ENCODE data around the gene DYNC1LI1.

DYNC1LI1 gene

DNA sequence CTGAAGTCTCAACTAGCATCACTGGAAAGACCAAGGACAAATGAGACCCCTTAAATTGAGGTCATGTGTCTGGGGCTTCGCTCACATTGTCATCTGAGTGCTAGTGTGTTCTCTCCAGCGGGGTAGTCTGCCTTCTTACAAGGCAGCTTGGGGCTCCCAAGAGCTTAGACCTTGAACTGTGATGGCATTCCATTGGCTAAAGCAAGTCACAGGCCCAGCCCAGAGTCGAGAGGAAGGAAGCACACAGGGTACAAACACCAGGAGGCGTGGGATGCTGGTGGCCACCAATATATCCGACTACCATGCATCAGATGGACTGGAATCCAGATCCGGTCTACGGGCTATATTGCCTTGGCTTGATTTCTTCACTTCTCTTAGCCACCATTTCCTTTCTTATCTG, 31.5 kb upstream of the DYNC1LI1 start:
- Histone ChIP-seq H3K27ac (ENCODE audit: low read depth, low read length) (no peak overlapping the region), H3K27me3 (ENCODE audit: control insufficient read depth in 5 of 5, insufficient read depth in 4 of 5, low read length in 5 of 5) (peaks cover 0 to 4% (median 0%) of the 10 kb centered on the region in 5 donors), H3K9me3 (ENCODE audit: control insufficient read depth in 5 of 5, low read length in 5 of 5) (no peaks in the 10 kb centered on the region), H3K9ac (ENCODE audit: low read length in 5 of 5) (no peak overlapping the region), H3K36me3 (ENCODE audit: control insufficient read depth in 5 of 5, insufficient read depth in 5 of 5, low read length in 5 of 5) (no peaks in the 10 kb centered on the region), H3K4me3 (ENCODE audit: low read depth in 1 of 5, low read length in 5 of 5) (no peak overlapping the region), H3K4me1 (ENCODE audit: control insufficient read depth in 5 of 5, insufficient read depth in 5 of 5, low read length in 5 of 5) (no peaks in the 10 kb centered on the region)

DNA sequence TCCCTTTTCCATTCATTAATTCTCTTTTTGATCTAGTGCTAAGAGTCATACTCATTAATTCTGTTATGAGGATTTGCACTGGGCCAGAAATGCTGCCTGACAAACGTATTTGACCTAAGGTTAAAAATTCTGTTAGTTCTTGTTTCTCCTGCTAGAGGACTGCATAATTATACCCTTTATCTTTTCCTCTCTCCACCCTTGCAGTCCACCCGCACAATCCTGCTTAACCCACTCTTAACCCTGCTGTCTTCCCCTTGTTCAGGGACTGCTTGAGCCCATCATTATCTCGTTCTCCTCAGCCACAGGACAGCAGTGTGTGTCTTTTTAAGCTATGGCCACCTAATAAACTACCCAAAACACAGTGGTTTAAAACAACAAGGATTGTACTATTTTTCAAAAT, 31.1 kb upstream of the DYNC1LI1 start:
- Histone ChIP-seq H3K4me1 (ENCODE audit: control insufficient read depth in 5 of 5, insufficient read depth in 5 of 5, low read length in 5 of 5) (no peaks in the 10 kb centered on the region), H3K36me3 (ENCODE audit: control insufficient read depth in 5 of 5, insufficient read depth in 5 of 5, low read length in 5 of 5) (no peaks in the 10 kb centered on the region), H3K9ac (ENCODE audit: low read length in 5 of 5) (no peak overlapping the region), H3K27ac (ENCODE audit: low read depth, low read length) (no peak overlapping the region), H3K4me3 (ENCODE audit: low read depth in 1 of 5, low read length in 5 of 5) (no peak overlapping the region), H3K27me3 (ENCODE audit: control insufficient read depth in 5 of 5, insufficient read depth in 4 of 5, low read length in 5 of 5) (peaks cover 0 to 4% (median 0%) of the 10 kb centered on the region in 5 donors), H3K9me3 (ENCODE audit: control insufficient read depth in 5 of 5, low read length in 5 of 5) (no peaks in the 10 kb centered on the region)

- Histone ChIP-seq H3K4me1 (ENCODE audit: control insufficient read depth in 5 of 5, insufficient read depth in 5 of 5, low read length in 5 of 5) (no peaks in the 10 kb centered on the region), H3K9ac (ENCODE audit: low read length in 5 of 5) (no peak overlapping the region), H3K36me3 (ENCODE audit: control insufficient read depth in 5 of 5, insufficient read depth in 5 of 5, low read length in 5 of 5) (no peaks in the 10 kb centered on the region), H3K4me3 (ENCODE audit: low read depth in 1 of 5, low read length in 5 of 5) (no peak overlapping the region), H3K27ac (ENCODE audit: low read depth, low read length) (no peak overlapping the region), H3K9me3 (ENCODE audit: control insufficient read depth in 5 of 5, low read length in 5 of 5) (no peaks in the 10 kb centered on the region), H3K27me3 (ENCODE audit: control insufficient read depth in 5 of 5, insufficient read depth in 4 of 5, low read length in 5 of 5) (peaks cover 0 to 4% (median 2%) of the 10 kb centered on the region in 5 donors)
Measured at GRCh38 chr3:32597656-32598055, 27.0 kb upstream of the DYNC1LI1 start.

- Histone ChIP-seq H3K27me3 (ENCODE audit: control insufficient read depth in 5 of 5, insufficient read depth in 4 of 5, low read length in 5 of 5) (peaks cover 0 to 4% (median 2%) of the 10 kb centered on the region in 5 donors), H3K27ac (ENCODE audit: low read depth, low read length) (no peak overlapping the region), H3K36me3 (ENCODE audit: control insufficient read depth in 5 of 5, insufficient read depth in 5 of 5, low read length in 5 of 5) (no peaks in the 10 kb centered on the region), H3K9ac (ENCODE audit: low read length in 5 of 5) (no peak overlapping the region), H3K4me3 (ENCODE audit: low read depth in 1 of 5, low read length in 5 of 5) (no peak overlapping the region), H3K4me1 (ENCODE audit: control insufficient read depth in 5 of 5, insufficient read depth in 5 of 5, low read length in 5 of 5) (no peaks in the 10 kb centered on the region), H3K9me3 (ENCODE audit: control insufficient read depth in 5 of 5, low read length in 5 of 5) (no peaks in the 10 kb centered on the region)
Measured at GRCh38 chr3:32596909-32597369, 26.3 kb upstream of the DYNC1LI1 start.

DNA sequence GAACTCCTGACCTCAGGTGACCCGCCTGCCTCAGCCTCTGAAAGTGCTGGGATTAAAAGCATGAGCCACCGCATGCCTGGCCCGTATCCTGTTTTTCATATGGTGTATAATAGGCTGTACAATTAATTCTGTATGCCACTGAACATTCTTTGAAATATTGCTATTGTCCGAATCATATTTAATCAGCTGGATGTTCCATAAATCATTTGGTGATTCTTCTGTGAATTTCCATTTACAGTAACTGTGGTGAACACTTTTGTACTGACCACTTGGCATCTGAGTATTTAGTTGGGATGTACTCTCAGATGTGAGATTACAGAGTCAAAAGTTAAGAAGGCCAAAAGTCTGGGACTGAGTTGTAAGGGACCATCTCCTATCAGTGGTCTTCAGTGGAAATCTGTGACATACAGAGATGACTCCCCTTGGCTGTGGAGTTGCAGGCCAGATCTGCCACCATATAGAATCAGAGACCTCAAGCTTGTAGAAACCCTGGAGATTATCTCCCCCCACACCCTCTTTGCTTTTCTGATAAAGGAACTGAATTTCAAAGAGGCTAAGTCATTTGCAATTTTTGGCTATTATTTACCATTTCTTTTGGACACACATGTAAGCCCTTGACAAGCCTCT, 25.7 kb upstream of the DYNC1LI1 start:
- Histone ChIP-seq H3K4me1 (ENCODE audit: control insufficient read depth in 5 of 5, insufficient read depth in 5 of 5, low read length in 5 of 5) (no peaks in the 10 kb centered on the region), H3K9ac (ENCODE audit: low read length in 5 of 5) (no peak overlapping the region), H3K27ac (ENCODE audit: low read depth, low read length) (no peak overlapping the region)

GRCh38 chr3:32595323-32595722, 24.7 kb upstream of the DYNC1LI1 start:
- Histone ChIP-seq H3K27me3 (ENCODE audit: control insufficient read depth in 5 of 5, insufficient read depth in 4 of 5, low read length in 5 of 5) (peaks cover 0 to 4% (median 2%) of the 10 kb centered on the region in 5 donors), H3K4me3 (ENCODE audit: low read depth in 1 of 5, low read length in 5 of 5) (no peak overlapping the region), H3K9me3 (ENCODE audit: control insufficient read depth in 5 of 5, low read length in 5 of 5) (no peaks in the 10 kb centered on the region), H3K36me3 (ENCODE audit: control insufficient read depth in 5 of 5, insufficient read depth in 5 of 5, low read length in 5 of 5) (no peaks in the 10 kb centered on the region), H3K27ac (ENCODE audit: low read depth, low read length) (no peak overlapping the region), H3K4me1 (ENCODE audit: control insufficient read depth in 5 of 5, insufficient read depth in 5 of 5, low read length in 5 of 5) (no peaks in the 10 kb centered on the region), H3K9ac (ENCODE audit: low read length in 5 of 5) (no peak overlapping the region)

More for the DNA sequence above, 25.7 kb upstream of the DYNC1LI1 start:
- Histone ChIP-seq H3K36me3 (ENCODE audit: control insufficient read depth in 5 of 5, insufficient read depth in 5 of 5, low read length in 5 of 5) (no peaks in the 10 kb centered on the region), H3K4me3 (ENCODE audit: low read depth in 1 of 5, low read length in 5 of 5) (no peak overlapping the region), H3K9me3 (ENCODE audit: control insufficient read depth in 5 of 5, low read length in 5 of 5) (no peaks in the 10 kb centered on the region), H3K27me3 (ENCODE audit: control insufficient read depth in 5 of 5, insufficient read depth in 4 of 5, low read length in 5 of 5) (peaks cover 0 to 4% (median 2%) of the 10 kb centered on the region in 5 donors)

DNA sequence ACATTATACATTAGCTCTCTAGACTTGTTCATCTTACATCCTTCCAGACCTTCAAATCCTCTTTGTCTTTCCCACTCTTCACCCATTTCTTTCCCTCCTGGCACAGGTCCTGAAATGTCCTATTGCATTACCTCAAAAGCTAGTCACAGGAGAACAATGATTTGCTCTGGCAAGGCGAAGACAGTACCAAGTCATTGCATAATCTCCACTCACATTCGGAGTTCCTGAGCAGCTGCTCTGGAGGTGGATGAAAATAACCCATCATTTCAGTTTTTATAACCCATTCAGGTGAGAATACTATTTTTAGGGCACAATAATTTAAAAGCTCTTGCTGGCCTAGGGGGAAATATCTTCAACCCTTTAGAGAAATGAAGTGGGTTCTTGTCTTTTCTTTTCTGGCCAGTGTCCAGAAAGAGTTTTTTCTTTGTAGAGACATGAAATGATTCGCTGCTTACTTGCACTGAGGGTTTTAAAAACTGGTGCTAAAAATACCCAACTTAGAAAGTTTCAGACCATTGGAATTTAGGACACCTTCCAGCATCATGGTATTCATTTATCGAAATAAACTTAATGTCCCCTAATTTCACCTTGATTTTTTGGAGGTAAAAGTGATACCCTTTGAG, 23.4 kb upstream of the DYNC1LI1 start:
- no peaks in the 10 kb centered on the region for H3K9me3 ChIP-seq (ENCODE audit: control insufficient read depth in 5 of 5, low read length in 5 of 5)
- H3K9ac ChIP-seq (ENCODE audit: low read length in 5 of 5): no peak overlapping the region
- H3K27ac ChIP-seq (ENCODE audit: low read depth, low read length): no peak overlapping the region
- no peak overlapping the region for H3K4me3 ChIP-seq (ENCODE audit: low read depth in 1 of 5, low read length in 5 of 5)
- H3K27me3 ChIP-seq (ENCODE audit: control insufficient read depth in 5 of 5, insufficient read depth in 4 of 5, low read length in 5 of 5): peaks cover 0 to 4% (median 0%) of the 10 kb centered on the region in 5 donors
- no peaks in the 10 kb centered on the region for H3K4me1 ChIP-seq (ENCODE audit: control insufficient read depth in 5 of 5, insufficient read depth in 5 of 5, low read length in 5 of 5)
- H3K36me3 ChIP-seq (ENCODE audit: control insufficient read depth in 5 of 5, insufficient read depth in 5 of 5, low read length in 5 of 5): no peaks in the 10 kb centered on the region

DNA sequence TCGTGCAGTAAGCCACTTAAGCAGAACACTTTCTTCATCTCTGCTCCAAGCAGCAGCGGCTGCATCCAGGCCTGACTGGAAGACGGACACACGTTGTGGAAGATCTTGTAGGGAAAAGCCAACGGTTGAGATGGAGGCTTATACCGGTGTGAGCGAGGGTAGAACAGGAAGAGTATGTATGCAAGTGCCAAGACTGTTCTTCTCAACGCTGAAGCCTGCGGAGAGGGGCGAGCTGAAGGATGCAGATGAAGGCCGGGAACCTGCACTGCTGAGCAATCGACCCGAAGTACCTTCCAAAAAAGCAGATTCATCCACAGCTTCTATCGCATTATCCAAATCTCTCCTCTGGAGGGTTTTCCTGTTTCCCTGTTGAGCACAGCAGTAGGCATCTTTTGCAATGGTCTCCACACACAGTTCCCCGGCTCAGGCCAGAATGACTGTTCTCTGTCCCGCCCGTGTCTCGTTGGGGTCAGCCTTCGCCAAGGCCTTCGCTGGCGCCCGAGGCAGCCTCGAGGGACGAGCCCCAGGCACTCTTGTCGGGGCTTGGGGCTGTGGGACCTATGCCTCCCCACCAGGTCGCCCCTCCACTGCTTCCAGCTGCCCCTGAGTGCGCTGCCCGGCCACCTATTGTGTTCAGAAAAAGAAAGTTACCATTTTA, 22.2 kb upstream of the DYNC1LI1 start:
- Histone ChIP-seq H3K27ac (ENCODE audit: low read depth, low read length) (no peak overlapping the region), H3K9ac (ENCODE audit: low read length in 5 of 5) (no peak overlapping the region), H3K4me1 (ENCODE audit: control insufficient read depth in 5 of 5, insufficient read depth in 5 of 5, low read length in 5 of 5) (no peaks in the 10 kb centered on the region), H3K27me3 (ENCODE audit: control insufficient read depth in 5 of 5, insufficient read depth in 4 of 5, low read length in 5 of 5) (peaks cover 0 to 3% (median 0%) of the 10 kb centered on the region in 5 donors), H3K9me3 (ENCODE audit: control insufficient read depth in 5 of 5, low read length in 5 of 5) (no peaks in the 10 kb centered on the region), H3K36me3 (ENCODE audit: control insufficient read depth in 5 of 5, insufficient read depth in 5 of 5, low read length in 5 of 5) (no peaks in the 10 kb centered on the region), H3K4me3 (ENCODE audit: low read depth in 1 of 5, low read length in 5 of 5) (no peak overlapping the region)

DNA sequence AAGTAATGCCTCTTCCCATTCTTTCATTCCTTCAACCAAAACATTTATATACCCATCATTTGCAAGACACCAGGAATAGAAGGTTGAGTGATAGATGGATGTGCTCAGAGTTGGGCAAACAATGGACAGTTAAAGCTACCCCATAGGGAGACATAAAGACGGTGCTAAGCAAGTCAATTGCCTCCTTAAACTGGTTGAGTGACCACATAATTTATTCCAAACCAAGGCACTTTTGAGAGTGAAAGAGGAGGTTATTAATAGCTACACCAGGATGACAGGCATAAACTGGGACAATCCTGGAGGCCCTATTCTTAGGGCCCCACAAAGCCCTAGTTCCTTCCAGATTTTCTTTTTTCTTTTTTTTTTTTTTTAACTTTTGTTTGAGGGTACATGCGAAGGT, 21.4 kb upstream of the DYNC1LI1 start:
- Histone ChIP-seq H3K36me3 (ENCODE audit: control insufficient read depth in 5 of 5, insufficient read depth in 5 of 5, low read length in 5 of 5) (no peaks in the 10 kb centered on the region), H3K9me3 (ENCODE audit: control insufficient read depth in 5 of 5, low read length in 5 of 5) (no peaks in the 10 kb centered on the region), H3K4me3 (ENCODE audit: low read depth in 1 of 5, low read length in 5 of 5) (no peak overlapping the region), H3K27ac (ENCODE audit: low read depth, low read length) (no peak overlapping the region), H3K4me1 (ENCODE audit: control insufficient read depth in 5 of 5, insufficient read depth in 5 of 5, low read length in 5 of 5) (no peaks in the 10 kb centered on the region), H3K9ac (ENCODE audit: low read length in 5 of 5) (no peak overlapping the region), H3K27me3 (ENCODE audit: control insufficient read depth in 5 of 5, insufficient read depth in 4 of 5, low read length in 5 of 5) (peaks cover 0 to 3% (median 0%) of the 10 kb centered on the region in 5 donors)

GRCh38 chr3:32591186-32591585, 20.5 kb upstream of the DYNC1LI1 start:
- H3K27ac ChIP-seq (ENCODE audit: low read depth, low read length): no peak overlapping the region
- H3K27me3 ChIP-seq (ENCODE audit: control insufficient read depth in 5 of 5, insufficient read depth in 4 of 5, low read length in 5 of 5): peaks cover 0 to 3% (median 0%) of the 10 kb centered on the region in 5 donors
- H3K36me3 ChIP-seq (ENCODE audit: control insufficient read depth in 5 of 5, insufficient read depth in 5 of 5, low read length in 5 of 5): no peaks in the 10 kb centered on the region
- no peaks in the 10 kb centered on the region for H3K4me1 ChIP-seq (ENCODE audit: control insufficient read depth in 5 of 5, insufficient read depth in 5 of 5, low read length in 5 of 5)
- no peaks in the 10 kb centered on the region for H3K9me3 ChIP-seq (ENCODE audit: control insufficient read depth in 5 of 5, low read length in 5 of 5)
- no peak overlapping the region for H3K4me3 ChIP-seq (ENCODE audit: low read depth in 1 of 5, low read length in 5 of 5)
- H3K9ac ChIP-seq (ENCODE audit: low read length in 5 of 5): no peak overlapping the region
